ENCODE data around the gene PHF1. TPM values are rescaled to one million over a fixed set of nuclear protein-coding genes. Genes with fewer than 3 reads are reported as not detected.

The PHF1 gene
- total and polyA plus RNA-seq, 2 donors (not counting 1 experiment from before 2014, with no cell fraction given): 198 to 365 TPM

DNA sequence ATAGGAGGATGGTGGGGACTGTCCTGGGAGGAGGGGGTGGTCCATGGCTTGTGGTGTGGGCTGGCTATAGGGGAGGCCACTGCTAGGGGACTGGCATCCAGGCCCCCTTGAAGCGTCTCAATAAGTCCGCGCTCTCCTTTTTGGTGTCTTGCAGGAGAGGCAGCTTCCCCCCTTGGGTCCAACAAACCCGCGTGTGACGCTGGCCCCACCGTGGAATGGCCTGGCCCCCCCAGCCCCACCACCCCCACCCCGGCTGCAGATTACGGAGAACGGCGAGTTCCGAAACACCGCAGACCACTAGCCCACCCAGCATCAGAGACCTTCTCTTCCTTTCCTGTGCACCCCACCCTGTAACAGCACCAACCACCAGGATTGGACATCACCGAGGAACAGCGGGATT is 40.8 kb downstream of the PHF1 start:
- CTCF ChIA-PET: no interaction called here
- no peak for ATAC-seq (ENCODE audit: low read depth)

DNA sequence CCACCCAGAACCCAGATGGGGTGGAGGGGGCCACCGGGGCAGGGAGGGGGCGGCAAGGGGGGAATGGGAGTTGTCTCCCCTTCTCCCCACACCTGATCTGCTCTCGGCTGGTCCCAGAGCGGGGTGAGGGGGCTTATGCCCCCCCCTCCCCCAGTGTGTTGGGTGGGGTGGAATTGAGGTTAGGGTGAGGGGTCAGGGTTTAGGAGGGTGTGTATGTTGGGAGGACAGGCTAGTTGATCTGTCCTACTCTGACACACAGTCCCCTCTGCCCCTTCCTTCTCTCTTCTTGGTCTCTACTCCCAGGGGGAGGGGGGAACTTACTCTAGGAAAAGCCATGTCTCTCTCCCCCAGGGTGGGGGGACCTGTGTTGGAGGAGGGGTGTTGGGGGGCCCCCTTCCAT is 41.7 kb downstream of the PHF1 start:
- Histone ChIP-seq H3K9ac (ENCODE audit: low read length) (no peak overlapping the region), H3K79me2 (ENCODE audit: control insufficient read depth, insufficient read depth, low read length) (peaks cover 40% of the 10 kb centered on the region), H2AFZ (ENCODE audit: insufficient read depth, low read depth, low read length, poor library complexity, severe bottlenecking) (no peak overlapping the region), H4K20me1 (ENCODE audit: control insufficient read depth, insufficient read depth, low read length, poor library complexity, severe bottlenecking) (peaks cover 4% of the 10 kb centered on the region), H3K36me3 (replicated peaks in 1 of 2; ENCODE audit: control extremely low read depth in 1 of 2, control insufficient read depth in 1 of 2, extremely low read depth in 1 of 2, insufficient read depth in 2 of 2, low read length in 1 of 2) (peaks cover 0 to 9% of the 10 kb centered on the region in 2 experiments), H3K9me3 (ENCODE audit: control extremely low read depth in 1 of 3, control insufficient read depth in 2 of 3, insufficient read depth in 1 of 3, low read length in 2 of 3) (no peaks in the 10 kb centered on the region), H3K4me3 (ENCODE audit: control extremely low read depth in 1 of 5, extremely low read depth in 1 of 5, insufficient read depth in 1 of 5, low read depth in 2 of 5, low read length in 4 of 5) (no peak overlapping the region), H3K4me2 (replicated peaks; ENCODE audit: low read depth, low read length, poor library complexity, severe bottlenecking) (peak overlapping the region; percentile 92), H3K27me3 (replicated peaks in 1 of 4; ENCODE audit: control extremely low read depth in 1 of 4, control insufficient read depth in 3 of 4, insufficient read depth in 4 of 4, low read length in 3 of 4) (no peaks in the 10 kb centered on the region), H3K4me1 (ENCODE audit: control insufficient read depth in 2 of 2, insufficient read depth in 2 of 2, low read length in 2 of 2) (peaks cover 12 to 21% of the 10 kb centered on the region in 2 donors), H3K27ac (ENCODE audit: low read length in 2 of 2) (peak overlapping the region in 1 of 2 donors; percentile 23)
- no peak for DNase-seq
- intact Hi-C loops (cut with micrococcal nuclease): no loop called here
- Mint-ChIP-seq H3K4me1 (peaks cover 32% of the 10 kb centered on the region), H3K27ac (no peak overlapping the region), H3K9me3 (ENCODE audit: insufficient read depth) (no peaks in the 10 kb centered on the region), H3K27me3 (no peaks in the 10 kb centered on the region), H3K4me3 (no peak overlapping the region)
- no CpG with 5 or more reads among the region's 4 CpGs for WGBS (ENCODE audit: insufficient coverage)
- TF ChIP-seq, protein P1, sequence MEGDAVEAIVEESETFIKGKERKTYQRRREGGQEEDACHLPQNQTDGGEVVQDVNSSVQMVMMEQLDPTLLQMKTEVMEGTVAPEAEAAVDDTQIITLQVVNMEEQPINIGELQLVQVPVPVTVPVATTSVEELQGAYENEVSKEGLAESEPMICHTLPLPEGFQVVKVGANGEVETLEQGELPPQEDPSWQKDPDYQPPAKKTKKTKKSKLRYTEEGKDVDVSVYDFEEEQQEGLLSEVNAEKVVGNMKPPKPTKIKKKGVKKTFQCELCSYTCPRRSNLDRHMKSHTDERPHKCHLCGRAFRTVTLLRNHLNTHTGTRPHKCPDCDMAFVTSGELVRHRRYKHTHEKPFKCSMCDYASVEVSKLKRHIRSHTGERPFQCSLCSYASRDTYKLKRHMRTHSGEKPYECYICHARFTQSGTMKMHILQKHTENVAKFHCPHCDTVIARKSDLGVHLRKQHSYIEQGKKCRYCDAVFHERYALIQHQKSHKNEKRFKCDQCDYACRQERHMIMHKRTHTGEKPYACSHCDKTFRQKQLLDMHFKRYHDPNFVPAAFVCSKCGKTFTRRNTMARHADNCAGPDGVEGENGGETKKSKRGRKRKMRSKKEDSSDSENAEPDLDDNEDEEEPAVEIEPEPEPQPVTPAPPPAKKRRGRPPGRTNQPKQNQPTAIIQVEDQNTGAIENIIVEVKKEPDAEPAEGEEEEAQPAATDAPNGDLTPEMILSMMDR (IDR thresholded peaks at IDR 0.05): no peak
- TF ChIP-seq EZH2 (IDR thresholded peaks at IDR 0.05; ENCODE audit: borderline replicate concordance, insufficient read depth, low read depth, low read length, poor library complexity, severe bottlenecking): no peak
- no peak for ATAC-seq (ENCODE audit: low read depth)
- ChIA-PET POLR2A (interaction anchor here (0.7 kb wide), 2 partner anchors 44 to 1810 kb away, joined by 5 to 8 read pairs; no protein-coding TSS in a partner anchor), CTCF (no interaction called here)

More for the DNA sequence above, 40.8 kb downstream of the PHF1 start:
- Histone ChIP-seq H3K27ac (ENCODE audit: low read length in 2 of 2) (no peak overlapping the region), H3K4me3 (ENCODE audit: control extremely low read depth in 1 of 5, extremely low read depth in 1 of 5, insufficient read depth in 1 of 5, low read depth in 2 of 5, low read length in 4 of 5) (no peak overlapping the region), H3K79me2 (ENCODE audit: control insufficient read depth, insufficient read depth, low read length) (peaks cover 39% of the 10 kb centered on the region), H3K9ac (ENCODE audit: low read length) (no peak overlapping the region), H3K4me1 (ENCODE audit: control insufficient read depth in 2 of 2, insufficient read depth in 2 of 2, low read length in 2 of 2) (peaks cover 12 to 21% of the 10 kb centered on the region in 2 donors), H3K36me3 (replicated peaks in 1 of 2; ENCODE audit: control extremely low read depth in 1 of 2, control insufficient read depth in 1 of 2, extremely low read depth in 1 of 2, insufficient read depth in 2 of 2, low read length in 1 of 2) (peaks cover 0 to 11% of the 10 kb centered on the region in 2 experiments), H3K27me3 (replicated peaks in 1 of 4; ENCODE audit: control extremely low read depth in 1 of 4, control insufficient read depth in 3 of 4, insufficient read depth in 4 of 4, low read length in 3 of 4) (no peaks in the 10 kb centered on the region), H2AFZ (ENCODE audit: insufficient read depth, low read depth, low read length, poor library complexity, severe bottlenecking) (no peak overlapping the region), H3K9me3 (ENCODE audit: control extremely low read depth in 1 of 3, control insufficient read depth in 2 of 3, insufficient read depth in 1 of 3, low read length in 2 of 3) (no peaks in the 10 kb centered on the region), H3K4me2 (replicated peaks; ENCODE audit: low read depth, low read length, poor library complexity, severe bottlenecking) (no peak overlapping the region), H4K20me1 (ENCODE audit: control insufficient read depth, insufficient read depth, low read length, poor library complexity, severe bottlenecking) (peaks cover 4% of the 10 kb centered on the region)
- intact Hi-C loops (cut with micrococcal nuclease): no loop called here
- POLR2A ChIA-PET: no interaction called here
- H3K27me3 Mint-ChIP-seq: no peaks in the 10 kb centered on the region
- no peak overlapping the region for H3K4me3 Mint-ChIP-seq
- 98% methylated on average over 8 of the region's 15 CpGs for WGBS (ENCODE audit: insufficient coverage)
- DNase-seq: no peak
- no peaks in the 10 kb centered on the region for H3K9me3 Mint-ChIP-seq (ENCODE audit: insufficient read depth)
- H3K4me1 Mint-ChIP-seq: peaks cover 30% of the 10 kb centered on the region
- H3K27ac Mint-ChIP-seq: no peak overlapping the region
- no peak for TF ChIP-seq EZH2 (IDR thresholded peaks at IDR 0.05; ENCODE audit: borderline replicate concordance, insufficient read depth, low read depth, low read length, poor library complexity, severe bottlenecking)
- TF ChIP-seq, protein P1 (IDR thresholded peaks at IDR 0.05): no peak

All from B cell (primary cell).